WERI-Rb-1 (cell line): ENCODE measurements around the gene PSMB1.

Source experiments
- DNase-seq: peaks from one replicate; pipeline ENCODE4 v3.0.0-alpha.2; 2020
- H3K27ac ChIP-seq: fragments of 250-450 bp; sonication (Bioruptor Pico); 2 replicates; pipeline ENCODE4 v1.5.1; 2020; ENCODE audit warnings: mild to moderate bottlenecking, moderate library complexity
- H3K27me3 ChIP-seq: fragments of 250-450 bp; sonication (Bioruptor Pico); 2 replicates; pipeline ENCODE4 v1.5.1; 2021; ENCODE audit warnings: mild to moderate bottlenecking, low read depth, moderate library complexity; ENCODE audit not compliant: insufficient read depth, severe bottlenecking
- H3K36me3 ChIP-seq: fragments of 250-450 bp; sonication (Bioruptor Pico); 2 replicates; pipeline ENCODE4 v1.5.1; 2020; ENCODE audit warnings: mild to moderate bottlenecking, moderate library complexity
- H3K4me3 ChIP-seq: 2 replicates; pipeline ENCODE4 v1.5.1; 2011; ENCODE audit warnings: low read depth, mild to moderate bottlenecking, control low read depth, low read length
- H3K9me3 ChIP-seq: fragments of 250-450 bp; sonication (Bioruptor Pico); 2 replicates; pipeline ENCODE4 v1.5.1; 2021; ENCODE audit warnings: mild to moderate bottlenecking, moderate library complexity; ENCODE audit not compliant: severe bottlenecking
- TF ChIP-seq, protein P1 (sequence below): IDR thresholded peaks from 2 replicates; pipeline ENCODE4 v1.5.1; 2011; ENCODE audit warnings: low read depth, mild to moderate bottlenecking, control low read depth, inconsistent platforms, low read length

The PSMB1 gene

DNA sequence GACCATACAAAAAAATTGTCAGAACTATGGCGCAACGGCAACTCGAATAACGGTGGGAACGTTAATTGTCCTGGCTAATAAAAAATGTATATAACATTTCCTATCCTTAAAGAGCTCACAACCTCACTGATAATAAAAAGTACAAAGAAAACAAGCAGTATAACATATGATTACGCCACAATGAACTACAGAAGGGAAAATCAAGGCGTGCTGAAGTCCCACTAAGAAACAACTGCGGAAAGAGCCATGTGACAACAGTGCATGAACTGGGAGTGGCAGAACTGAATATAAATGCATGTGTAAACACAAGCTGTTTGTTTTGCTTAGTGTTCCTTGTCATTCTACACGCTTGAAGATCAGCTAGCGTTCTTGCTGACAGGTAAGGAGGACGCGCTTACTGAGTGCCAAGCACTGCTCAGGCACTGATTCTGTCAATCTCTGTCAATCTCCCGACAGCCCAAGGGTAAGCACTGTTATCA, 466 bp upstream of the PSMB1 start:
- H3K27me3 ChIP-seq, result no peaks in the 10 kb centered on the region
- peak overlapping the region; percentile 18 for H3K27ac ChIP-seq
- TF ChIP-seq, protein P1, sequence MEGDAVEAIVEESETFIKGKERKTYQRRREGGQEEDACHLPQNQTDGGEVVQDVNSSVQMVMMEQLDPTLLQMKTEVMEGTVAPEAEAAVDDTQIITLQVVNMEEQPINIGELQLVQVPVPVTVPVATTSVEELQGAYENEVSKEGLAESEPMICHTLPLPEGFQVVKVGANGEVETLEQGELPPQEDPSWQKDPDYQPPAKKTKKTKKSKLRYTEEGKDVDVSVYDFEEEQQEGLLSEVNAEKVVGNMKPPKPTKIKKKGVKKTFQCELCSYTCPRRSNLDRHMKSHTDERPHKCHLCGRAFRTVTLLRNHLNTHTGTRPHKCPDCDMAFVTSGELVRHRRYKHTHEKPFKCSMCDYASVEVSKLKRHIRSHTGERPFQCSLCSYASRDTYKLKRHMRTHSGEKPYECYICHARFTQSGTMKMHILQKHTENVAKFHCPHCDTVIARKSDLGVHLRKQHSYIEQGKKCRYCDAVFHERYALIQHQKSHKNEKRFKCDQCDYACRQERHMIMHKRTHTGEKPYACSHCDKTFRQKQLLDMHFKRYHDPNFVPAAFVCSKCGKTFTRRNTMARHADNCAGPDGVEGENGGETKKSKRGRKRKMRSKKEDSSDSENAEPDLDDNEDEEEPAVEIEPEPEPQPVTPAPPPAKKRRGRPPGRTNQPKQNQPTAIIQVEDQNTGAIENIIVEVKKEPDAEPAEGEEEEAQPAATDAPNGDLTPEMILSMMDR, result no peak
- no peak for DNase-seq
- no peaks in the 10 kb centered on the region for H3K9me3 ChIP-seq
- H3K4me3 ChIP-seq, result peak overlapping the region; percentile 98
- H3K36me3 ChIP-seq, result peaks cover 32% of the 10 kb centered on the region

GRCh38 chr6:170545405-170545804, 7.7 kb downstream of the PSMB1 start:
- Histone ChIP-seq H3K27ac (no peak overlapping the region), H3K4me3 (no peak overlapping the region), H3K9me3 (no peaks in the 10 kb centered on the region), H3K27me3 (no peaks in the 10 kb centered on the region), H3K36me3 (peaks cover 98% of the 10 kb centered on the region)
- TF ChIP-seq, protein P1, result no peak
- no peak for DNase-seq

GRCh38 chr6:170542031-170542719, 10.9 kb downstream of the PSMB1 start:
- Histone ChIP-seq H3K27ac (no peak overlapping the region), H3K9me3 (no peaks in the 10 kb centered on the region), H3K36me3 (peaks cover 93% of the 10 kb centered on the region), H3K4me3 (no peak overlapping the region), H3K27me3 (no peaks in the 10 kb centered on the region)
- no peak for DNase-seq
- TF ChIP-seq, protein P1, result no peak

DNA sequence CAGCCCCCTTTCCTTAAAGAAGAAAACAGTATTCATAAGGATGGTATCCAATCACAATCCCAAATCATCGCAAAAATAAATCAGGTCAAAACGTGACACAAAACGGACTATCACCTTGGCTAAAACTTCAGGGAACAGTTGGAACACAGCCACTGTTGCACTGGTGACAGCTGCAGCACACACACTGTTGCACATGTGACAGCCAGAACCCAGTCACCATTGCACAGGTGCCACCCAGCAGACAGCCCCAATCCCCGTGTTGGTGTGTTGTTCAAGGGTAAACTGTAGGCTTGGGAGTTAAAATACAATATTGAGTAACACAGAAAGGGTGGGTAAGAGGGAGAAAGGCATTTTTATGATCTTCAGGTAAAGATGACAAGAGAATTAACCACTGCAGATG, 15.8 kb downstream of the PSMB1 start:
- H3K4me3 ChIP-seq, result no peak overlapping the region
- H3K9me3 ChIP-seq, result no peaks in the 10 kb centered on the region
- TF ChIP-seq, protein P1, result no peak
- DNase-seq, result no peak
- H3K36me3 ChIP-seq, result peaks cover 82% of the 10 kb centered on the region
- H3K27me3 ChIP-seq, result no peaks in the 10 kb centered on the region
- no peak overlapping the region for H3K27ac ChIP-seq

- DNase-seq, result no peak
- H3K9me3 ChIP-seq, result no peaks in the 10 kb centered on the region
- H3K27ac ChIP-seq, result no peak overlapping the region
- TF ChIP-seq, protein P1, result no peak
- no peak overlapping the region for H3K4me3 ChIP-seq
- H3K36me3 ChIP-seq, result peaks cover 77% of the 10 kb centered on the region
- no peaks in the 10 kb centered on the region for H3K27me3 ChIP-seq
These were observed 16.4 kb downstream of the PSMB1 start for GRCh38 chr6:170536671-170537070.

DNA sequence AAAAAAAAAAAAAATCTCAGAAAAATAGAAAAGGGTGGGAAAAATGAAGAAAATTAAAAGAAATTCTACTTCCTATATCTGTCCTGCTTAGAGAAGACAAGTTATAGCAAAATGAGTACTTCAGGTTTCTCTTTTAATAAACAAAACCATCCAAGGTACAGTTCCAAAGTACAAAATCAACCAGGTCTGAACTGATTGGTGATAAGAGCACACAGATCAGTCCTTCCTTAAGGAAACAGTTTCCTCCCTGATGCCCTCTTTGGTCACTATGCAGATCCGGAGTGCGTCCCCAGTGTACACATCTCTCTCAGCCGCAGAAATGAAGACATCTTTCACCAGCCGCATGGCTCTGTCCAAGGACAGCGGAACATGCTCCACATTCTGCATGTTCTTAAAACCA, 18.1 kb downstream of the PSMB1 start:
- H3K36me3 ChIP-seq, result peaks cover 65% of the 10 kb centered on the region
- H3K27me3 ChIP-seq, result no peaks in the 10 kb centered on the region
- H3K9me3 ChIP-seq, result no peaks in the 10 kb centered on the region
- no peak overlapping the region for H3K27ac ChIP-seq
- no peak overlapping the region for H3K4me3 ChIP-seq
- DNase-seq, result no peak
- TF ChIP-seq, protein P1, result no peak
